Endodermal cell (in vitro differentiated cells): ENCODE measurements around the gene PPIP5K1. TPM values are rescaled to one million over a fixed set of nuclear protein-coding genes. Genes with fewer than 3 reads are reported as not detected.
"Not testable (repeated sequence)": the region's sequence is repeated elsewhere in the genome, so short reads cannot be mapped to it uniquely, and the experiment has no call there.

Experiments
- DNase-seq: peaks from one replicate; pipeline ENCODE4 v3.0.0-alpha.2; 2017
- H3K27ac ChIP-seq: 2 replicates; pipeline ENCODE4 v1.5.1; 2013; ENCODE audit warnings: mild to moderate bottlenecking, low read depth, low read length, moderate library complexity
- H3K27me3 ChIP-seq: 2 replicates; pipeline ENCODE4 v1.6.1; 2013; ENCODE audit warnings: mild to moderate bottlenecking, low read length, moderate library complexity; ENCODE audit not compliant: insufficient read depth, control insufficient read depth, poor library complexity, severe bottlenecking
- H3K36me3 ChIP-seq: 2 replicates; pipeline ENCODE4 v1.7.0; 2013; ENCODE audit warnings: mild to moderate bottlenecking, low read length, moderate library complexity; ENCODE audit not compliant: control insufficient read depth, insufficient read depth
- H3K4me1 ChIP-seq: one replicate; pipeline ENCODE4 v1.7.0; 2013; ENCODE audit warnings: low read length; ENCODE audit not compliant: control insufficient read depth, insufficient read depth
- H3K4me3 ChIP-seq: 2 replicates; pipeline ENCODE4 v1.5.1; 2013; ENCODE audit warnings: mild to moderate bottlenecking, low read length, moderate library complexity
- H3K9ac ChIP-seq: 2 replicates; pipeline ENCODE4 v1.6.1; 2013; ENCODE audit warnings: mild to moderate bottlenecking, low read length, moderate library complexity; ENCODE audit not compliant: poor library complexity, severe bottlenecking; ENCODE audit errors: extremely low read depth
- H3K9me3 ChIP-seq: 2 replicates; pipeline ENCODE4 v1.6.1; 2013; ENCODE audit warnings: mild to moderate bottlenecking, low read length, moderate library complexity; ENCODE audit not compliant: control insufficient read depth
- H3K27ac Mint-ChIP-seq: 2 replicates; pipeline ENCODE4 v1.8.0; 2020; ENCODE audit warnings: mixed read lengths
- H3K27me3 Mint-ChIP-seq: 2 replicates; pipeline ENCODE4 v1.8.0; 2021; ENCODE audit warnings: mild to moderate bottlenecking, mixed read lengths; ENCODE audit not compliant: insufficient read depth
- H3K36me3 Mint-ChIP-seq: 2 replicates; pipeline ENCODE4 v1.8.0; 2020; ENCODE audit warnings: low read depth, mixed read lengths
- H3K4me1 Mint-ChIP-seq: 2 replicates; pipeline ENCODE4 v1.8.0; 2020; ENCODE audit warnings: mixed read lengths
- H3K4me3 Mint-ChIP-seq: 2 replicates; pipeline ENCODE4 v1.8.0; 2020; ENCODE audit warnings: mild to moderate bottlenecking, moderate library complexity, mixed read lengths
- H3K9me3 Mint-ChIP-seq: 2 replicates; pipeline ENCODE4 v1.8.0; 2020; ENCODE audit warnings: mild to moderate bottlenecking, mixed read lengths
- WGBS, 2 experiments: methylation state at CpG; one replicate each; pipeline versions ENCODE4 v1.1.5 to v1.1.7; 2013; ENCODE audit warnings: missing lambda C conversion rate in 2 of 2, mixed read lengths in 1 of 2; ENCODE audit not compliant: insufficient coverage in 1 of 2, insufficient read length in 1 of 2; 5-methylcytosine and 5-hydroxymethylcytosine counted together
- total RNA-seq, 2 donors: library from RNA; stranded (reverse); fragmentation: NEBNext Ultra II Directional in 1 of 2; extraction: Animal tissue kit (Norgen Biotek cat#: 25700) in 1 of 2; gene quantifications; 2 replicates in 1 of 2; 3 replicates in 1 of 2; pipeline ENCODE4 v1.2.1, GENCODE V29; 2021
- TF ChIP-seq, protein P1 (sequence below): fragments of 200-600 bp; sonication (generic); conservative IDR thresholded peaks from 2 replicates; pipeline ENCODE4 v1.5.0; 2021; ENCODE audit warnings: antibody characterized with exemption, mild to moderate bottlenecking

Gene PPIP5K1
- total RNA-seq, 2 donors from 2014 or later, result 3.3 to 16.0 TPM

DNA sequence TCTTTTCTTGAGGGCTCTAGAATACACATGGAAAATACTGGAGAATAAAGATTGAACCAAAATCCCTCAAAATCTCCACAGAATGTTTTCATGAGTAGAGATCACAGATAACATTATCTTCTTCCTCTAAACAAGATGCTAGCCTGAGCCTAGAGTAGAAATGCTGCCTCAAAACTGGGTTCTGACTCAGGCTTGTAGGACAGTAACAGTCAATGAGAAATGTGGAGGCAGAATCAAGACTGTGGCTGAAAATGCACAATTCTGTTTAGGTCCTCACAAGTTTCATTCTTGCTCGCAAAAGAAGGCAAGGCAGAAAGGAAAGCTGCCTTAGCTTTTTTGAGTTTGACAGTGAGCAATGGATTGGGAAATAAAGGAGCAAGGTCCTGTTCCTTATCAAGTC is 15.4 kb downstream of the PPIP5K1 start:
- H3K4me1 ChIP-seq, H3K27ac ChIP-seq, H3K9me3 ChIP-seq, H3K36me3 Mint-ChIP-seq, H3K27me3 Mint-ChIP-seq, H3K9ac ChIP-seq, H3K4me1 Mint-ChIP-seq, H3K9me3 Mint-ChIP-seq, H3K4me3 Mint-ChIP-seq, H3K27me3 ChIP-seq, H3K36me3 ChIP-seq, H3K27ac Mint-ChIP-seq, DNase-seq, H3K4me3 ChIP-seq: not testable (repeated sequence)
- no CpG with 5 or more reads among the region's 1 CpG for WGBS, 2 experiments

GRCh38 chr15:43566615-43567014 is 23.4 kb downstream of the PPIP5K1 start:
- H3K36me3 ChIP-seq, H3K4me1 ChIP-seq, H3K27ac ChIP-seq, H3K9ac ChIP-seq, H3K36me3 Mint-ChIP-seq, H3K4me3 Mint-ChIP-seq, H3K27me3 ChIP-seq, H3K27me3 Mint-ChIP-seq, H3K9me3 ChIP-seq, DNase-seq, H3K4me3 ChIP-seq, H3K9me3 Mint-ChIP-seq, H3K27ac Mint-ChIP-seq, H3K4me1 Mint-ChIP-seq: not testable (repeated sequence)
- no CpG with 5 or more reads among the region's 2 CpGs for WGBS, 2 experiments

- not testable (repeated sequence) for H3K27me3 ChIP-seq, H3K9ac ChIP-seq, H3K27ac ChIP-seq, H3K4me1 ChIP-seq, H3K27me3 Mint-ChIP-seq, H3K27ac Mint-ChIP-seq, H3K36me3 ChIP-seq, H3K36me3 Mint-ChIP-seq, H3K9me3 Mint-ChIP-seq, H3K4me3 Mint-ChIP-seq, DNase-seq, H3K4me1 Mint-ChIP-seq, H3K9me3 ChIP-seq, H3K4me3 ChIP-seq
- no CpG with 5 or more reads among the region's 8 CpGs for WGBS, 2 experiments
Observed at GRCh38 chr15:43563793-43564192, 26.2 kb downstream of the PPIP5K1 start.

DNA sequence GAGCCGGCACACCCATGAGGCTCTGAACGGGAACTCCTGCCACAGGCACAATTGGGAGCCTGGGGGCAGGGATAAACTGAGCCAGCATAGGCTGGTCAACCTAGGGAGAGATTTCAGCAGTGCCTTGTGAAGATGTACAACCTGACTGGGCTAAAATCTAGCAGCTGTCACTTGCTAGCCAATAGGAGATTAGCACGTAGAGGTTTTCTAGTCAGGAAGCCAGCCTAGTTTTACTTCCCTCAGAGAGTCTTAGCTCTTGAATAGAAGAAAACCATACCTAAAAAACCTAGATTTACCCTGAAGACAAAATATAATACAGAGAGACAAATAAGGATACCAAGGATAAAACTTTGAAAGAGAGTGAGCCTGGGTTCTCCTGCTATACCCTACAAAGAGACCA is 27.3 kb downstream of the PPIP5K1 start:
- not testable (repeated sequence) for H3K4me3 Mint-ChIP-seq, H3K27me3 ChIP-seq, H3K36me3 Mint-ChIP-seq, H3K9ac ChIP-seq, H3K4me3 ChIP-seq, H3K27ac ChIP-seq, H3K9me3 ChIP-seq, H3K4me1 Mint-ChIP-seq, DNase-seq, H3K27ac Mint-ChIP-seq, H3K36me3 ChIP-seq, H3K9me3 Mint-ChIP-seq, H3K4me1 ChIP-seq
- H3K27me3 Mint-ChIP-seq, result peaks cover 11% of the 10 kb centered on the region
- WGBS, 2 experiments, result 100% methylated on average over 1 of the region's 3 CpGs; no CpG with 5 or more reads in 1 of the 2 experiments

DNA sequence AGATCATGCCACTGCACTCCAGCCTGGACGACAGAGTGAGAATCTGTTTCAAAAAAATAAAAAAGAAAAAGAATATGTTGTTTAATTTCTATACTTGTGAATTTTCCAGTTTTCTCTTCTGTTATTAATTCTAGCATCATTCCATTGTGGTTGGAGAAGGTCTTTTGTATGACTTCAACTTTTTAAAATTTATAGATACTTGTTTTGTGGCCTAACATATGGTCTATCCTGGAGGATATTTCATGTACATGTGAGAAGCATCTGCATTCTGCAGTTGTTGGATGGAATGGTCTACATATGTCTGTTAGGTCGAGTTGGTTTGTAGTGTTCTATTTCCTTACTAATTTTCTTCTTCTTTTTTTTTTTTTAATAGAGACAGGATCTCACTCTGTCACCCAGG is 37.0 kb downstream of the PPIP5K1 start:
- H3K4me1 ChIP-seq, result no peaks in the 10 kb centered on the region
- H3K4me3 Mint-ChIP-seq, result no peak overlapping the region
- no peak overlapping the region for H3K27ac Mint-ChIP-seq
- H3K27me3 Mint-ChIP-seq, result peaks cover 5% of the 10 kb centered on the region
- H3K9me3 ChIP-seq, result no peaks in the 10 kb centered on the region
- H3K36me3 Mint-ChIP-seq, result no peaks in the 10 kb centered on the region
- no peak overlapping the region for H3K4me3 ChIP-seq
- WGBS, 2 experiments, result 86 to 100% methylated on average over 1 of the region's 2 CpGs
- TF ChIP-seq, protein P1, sequence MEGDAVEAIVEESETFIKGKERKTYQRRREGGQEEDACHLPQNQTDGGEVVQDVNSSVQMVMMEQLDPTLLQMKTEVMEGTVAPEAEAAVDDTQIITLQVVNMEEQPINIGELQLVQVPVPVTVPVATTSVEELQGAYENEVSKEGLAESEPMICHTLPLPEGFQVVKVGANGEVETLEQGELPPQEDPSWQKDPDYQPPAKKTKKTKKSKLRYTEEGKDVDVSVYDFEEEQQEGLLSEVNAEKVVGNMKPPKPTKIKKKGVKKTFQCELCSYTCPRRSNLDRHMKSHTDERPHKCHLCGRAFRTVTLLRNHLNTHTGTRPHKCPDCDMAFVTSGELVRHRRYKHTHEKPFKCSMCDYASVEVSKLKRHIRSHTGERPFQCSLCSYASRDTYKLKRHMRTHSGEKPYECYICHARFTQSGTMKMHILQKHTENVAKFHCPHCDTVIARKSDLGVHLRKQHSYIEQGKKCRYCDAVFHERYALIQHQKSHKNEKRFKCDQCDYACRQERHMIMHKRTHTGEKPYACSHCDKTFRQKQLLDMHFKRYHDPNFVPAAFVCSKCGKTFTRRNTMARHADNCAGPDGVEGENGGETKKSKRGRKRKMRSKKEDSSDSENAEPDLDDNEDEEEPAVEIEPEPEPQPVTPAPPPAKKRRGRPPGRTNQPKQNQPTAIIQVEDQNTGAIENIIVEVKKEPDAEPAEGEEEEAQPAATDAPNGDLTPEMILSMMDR, result no peak
- H3K27me3 ChIP-seq, result no peaks in the 10 kb centered on the region
- H3K4me1 Mint-ChIP-seq, result no peaks in the 10 kb centered on the region
- no peak for DNase-seq
- no peak overlapping the region for H3K9ac ChIP-seq
- H3K27ac ChIP-seq, result no peak overlapping the region
- no peaks in the 10 kb centered on the region for H3K36me3 ChIP-seq
- H3K9me3 Mint-ChIP-seq, result no peaks in the 10 kb centered on the region
